ENCODE data around the gene CSAG1. TPM values are rescaled to one million over a fixed set of nuclear protein-coding genes. Genes with fewer than 3 reads are reported as not detected.
"Not testable (repeated sequence)": the region's sequence is repeated elsewhere in the genome, so short reads cannot be mapped to it uniquely, and the experiment has no call there.

CSAG1 gene, protein sequence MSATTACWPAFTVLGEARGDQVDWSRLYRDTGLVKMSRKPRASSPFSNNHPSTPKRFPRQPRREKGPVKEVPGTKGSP
- polyA plus RNA-seq (2013, experiment 1 of 2): 0.10 TPM
- polyA plus RNA-seq (2013, experiment 2 of 2): not detected

DNA sequence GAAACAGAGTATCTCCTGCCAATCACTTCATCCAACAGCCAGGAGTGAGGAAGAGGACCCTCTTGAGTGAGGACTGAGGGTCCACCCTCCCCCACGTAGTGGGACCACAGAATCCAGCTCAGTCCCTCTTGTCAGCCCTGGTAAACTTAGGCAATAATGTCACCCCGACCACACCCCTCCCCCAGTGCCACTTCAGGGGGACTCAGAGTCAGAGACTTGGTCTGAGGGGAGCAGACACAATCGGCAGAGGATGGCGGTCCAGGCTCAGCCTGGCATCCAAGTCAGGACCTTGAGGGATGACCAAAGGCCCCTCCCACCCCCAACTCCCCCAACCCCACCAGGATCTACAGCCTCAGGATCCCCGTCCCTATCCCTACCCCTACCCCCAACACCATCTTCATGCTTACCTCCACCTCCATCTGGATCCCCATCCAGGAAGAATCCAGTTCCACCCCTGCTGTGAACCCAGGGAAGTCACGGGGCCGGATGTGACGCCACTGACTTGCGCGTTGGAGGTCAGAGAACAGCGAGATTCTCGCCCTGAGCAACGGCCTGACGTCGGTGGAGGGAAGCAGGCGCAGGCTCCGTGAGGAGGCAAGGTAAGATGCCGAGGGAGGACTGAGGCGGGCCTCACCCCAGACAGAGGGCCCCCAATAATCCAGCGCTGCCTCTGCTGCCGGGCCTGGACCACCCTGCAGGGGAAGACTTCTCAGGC, at the start of gene CSAG1, which contains the start of gene MAGEA12:
CSAG1 (minus strand) TSS at position 461 of the 715 bp plus-strand sequence. CDS start 1,261 bp downstream, outside the sequence.
MAGEA12 (plus strand) TSS at position 497 of the 715 bp plus-strand sequence. CDS start 2,405 bp downstream, outside the sequence.
- WGBS (ENCODE audit: extremely low coverage, insufficient coverage, low lambda C conversion rate): no CpG with 5 or more reads among the region's 21 CpGs
- no peak for DNase-seq
- H3K9ac ChIP-seq (ENCODE audit: low read length): no peak within 1 kb of the TSS
- H3K4me3 ChIP-seq (ENCODE audit: low read length): no peak within 1 kb of the TSS
- no peak within 1 kb of the TSS for H2AK5ac ChIP-seq (ENCODE audit: low read length)
- H3K4ac ChIP-seq (ENCODE audit: low read depth, low read length): no peak within 1 kb of the TSS
- H3K56ac ChIP-seq (ENCODE audit: low read length): no peak within 1 kb of the TSS
- no peak within 1 kb of the TSS for H2BK120ac ChIP-seq (ENCODE audit: low read depth, low read length)
- no peaks in the 10 kb centered on the region for H3K36me3 ChIP-seq (ENCODE audit: control insufficient read depth, insufficient read depth, low read length)
- no peak within 1 kb of the TSS for H4K8ac ChIP-seq (ENCODE audit: low read depth, low read length)
- H3K79me2 ChIP-seq (ENCODE audit: control insufficient read depth, insufficient read depth, low read length): no peaks in the 10 kb centered on the region
- no peak within 1 kb of the TSS for H4K5ac ChIP-seq (ENCODE audit: low read length)
- no peak within 1 kb of the TSS for H2BK5ac ChIP-seq (ENCODE audit: low read length)
- H3K4me2 ChIP-seq (ENCODE audit: low read length): no peak within 1 kb of the TSS
- H3K27ac ChIP-seq (ENCODE audit: low read depth, low read length): no peak within 1 kb of the TSS
- H3K23ac ChIP-seq (ENCODE audit: low read length): no peak within 1 kb of the TSS
- no peaks in the 10 kb centered on the region for H3K79me1 ChIP-seq (ENCODE audit: low read length)
- no peaks in the 10 kb centered on the region for H3K4me1 ChIP-seq (ENCODE audit: control insufficient read depth, low read depth, low read length)
- no peaks in the 10 kb centered on the region for H3K27me3 ChIP-seq (ENCODE audit: insufficient read depth, low read length, poor library complexity)
- no peak within 1 kb of the TSS for H2BK15ac ChIP-seq (replicated peaks; ENCODE audit: low read depth)
- H3K18ac ChIP-seq (ENCODE audit: low read length): no peak within 1 kb of the TSS

DNA sequence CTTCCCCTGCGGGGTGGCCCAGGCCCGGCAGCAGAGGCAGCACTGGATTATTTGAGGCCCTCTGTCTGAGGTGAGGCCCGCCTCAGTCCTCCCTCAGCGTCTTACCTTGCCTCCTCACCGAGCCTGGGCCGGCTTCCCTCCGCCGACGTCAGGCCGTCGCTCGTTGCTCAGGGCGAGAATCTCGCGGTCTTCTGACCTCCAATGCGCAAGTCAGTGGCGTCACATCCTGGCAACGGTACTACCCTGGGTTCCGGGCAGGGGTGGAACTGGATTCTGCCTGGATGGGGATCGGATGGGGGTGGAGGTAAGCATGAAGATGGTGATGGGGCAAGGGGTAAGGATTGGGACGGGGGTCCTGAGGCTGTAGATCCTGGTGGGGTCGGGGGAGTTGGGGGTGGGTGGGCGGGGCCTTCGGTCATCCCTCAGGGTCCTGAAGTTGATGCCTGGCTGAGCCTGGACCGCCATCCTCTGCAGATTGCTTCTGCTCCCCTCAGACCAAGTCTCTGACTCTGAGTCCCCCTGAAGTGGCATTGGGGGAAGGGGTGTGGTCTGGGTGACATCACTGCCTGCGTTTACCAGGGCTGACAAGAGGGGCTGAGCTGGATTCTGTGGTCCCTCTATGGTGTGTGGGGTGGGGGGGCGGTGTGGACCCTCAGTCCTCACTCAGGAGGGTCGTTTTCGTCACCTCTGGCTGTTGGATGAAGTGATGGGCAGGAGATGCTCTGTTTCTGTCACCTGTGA, 36.2 kb upstream of the CSAG1 start, which contains the start of gene MAGEA6:
MAGEA6 (minus strand) TSS at position 141 of the 741 bp plus-strand sequence. CDS start 2,039 bp downstream, outside the sequence.
- not testable (repeated sequence) for H3K4me2 ChIP-seq (ENCODE audit: low read length); H4K5ac ChIP-seq (ENCODE audit: low read length); H3K79me2 ChIP-seq (ENCODE audit: control insufficient read depth, insufficient read depth, low read length); H3K27ac ChIP-seq (ENCODE audit: low read depth, low read length); H3K18ac ChIP-seq (ENCODE audit: low read length); H3K79me1 ChIP-seq (ENCODE audit: low read length); DNase-seq; H2BK120ac ChIP-seq (ENCODE audit: low read depth, low read length); H3K36me3 ChIP-seq (ENCODE audit: control insufficient read depth, insufficient read depth, low read length); H4K8ac ChIP-seq (ENCODE audit: low read depth, low read length); H3K9ac ChIP-seq (ENCODE audit: low read length); H3K4me1 ChIP-seq (ENCODE audit: control insufficient read depth, low read depth, low read length); H3K4me3 ChIP-seq (ENCODE audit: low read length); H3K4ac ChIP-seq (ENCODE audit: low read depth, low read length); H3K27me3 ChIP-seq (ENCODE audit: insufficient read depth, low read length, poor library complexity); H2BK5ac ChIP-seq (ENCODE audit: low read length); H2BK15ac ChIP-seq (replicated peaks; ENCODE audit: low read depth); H3K56ac ChIP-seq (ENCODE audit: low read length); H3K23ac ChIP-seq (ENCODE audit: low read length); H2AK5ac ChIP-seq (ENCODE audit: low read length)
- no CpG with 5 or more reads among the region's 29 CpGs for WGBS (ENCODE audit: extremely low coverage, insufficient coverage, low lambda C conversion rate)

DNA sequence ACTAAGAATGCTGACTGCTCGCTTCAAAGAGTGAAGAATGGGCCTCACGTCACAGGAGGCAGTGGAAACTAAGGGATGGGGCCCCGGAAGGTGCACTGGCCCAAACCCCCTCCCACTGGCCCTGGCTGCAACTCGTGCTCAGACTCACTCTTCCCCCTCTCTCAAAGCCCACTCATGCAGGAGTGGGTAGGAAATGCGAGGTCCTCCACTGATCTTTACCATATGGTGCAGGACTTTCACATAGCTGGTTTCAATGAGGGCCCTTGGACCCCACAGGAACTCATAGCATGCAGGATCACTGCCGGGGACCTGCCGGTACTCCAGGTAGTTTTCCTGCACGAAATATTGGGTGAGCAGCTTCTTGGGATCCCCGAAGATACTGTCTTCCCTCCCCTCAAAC, 33.0 kb upstream of the CSAG1 start:
- H3K4me3 ChIP-seq (ENCODE audit: low read length); H3K4me1 ChIP-seq (ENCODE audit: control insufficient read depth, low read depth, low read length); H2BK120ac ChIP-seq (ENCODE audit: low read depth, low read length); H3K79me1 ChIP-seq (ENCODE audit: low read length); H2BK5ac ChIP-seq (ENCODE audit: low read length); H2BK15ac ChIP-seq (replicated peaks; ENCODE audit: low read depth); H3K79me2 ChIP-seq (ENCODE audit: control insufficient read depth, insufficient read depth, low read length); H2AK5ac ChIP-seq (ENCODE audit: low read length); H3K56ac ChIP-seq (ENCODE audit: low read length); H3K9ac ChIP-seq (ENCODE audit: low read length); H3K36me3 ChIP-seq (ENCODE audit: control insufficient read depth, insufficient read depth, low read length); H4K5ac ChIP-seq (ENCODE audit: low read length); H3K4me2 ChIP-seq (ENCODE audit: low read length); H3K27me3 ChIP-seq (ENCODE audit: insufficient read depth, low read length, poor library complexity); DNase-seq; H3K23ac ChIP-seq (ENCODE audit: low read length); H3K27ac ChIP-seq (ENCODE audit: low read depth, low read length); H3K18ac ChIP-seq (ENCODE audit: low read length); H3K4ac ChIP-seq (ENCODE audit: low read depth, low read length); H4K8ac ChIP-seq (ENCODE audit: low read depth, low read length): not testable (repeated sequence)
- WGBS (ENCODE audit: extremely low coverage, insufficient coverage, low lambda C conversion rate): no CpG with 5 or more reads among the region's 9 CpGs

DNA sequence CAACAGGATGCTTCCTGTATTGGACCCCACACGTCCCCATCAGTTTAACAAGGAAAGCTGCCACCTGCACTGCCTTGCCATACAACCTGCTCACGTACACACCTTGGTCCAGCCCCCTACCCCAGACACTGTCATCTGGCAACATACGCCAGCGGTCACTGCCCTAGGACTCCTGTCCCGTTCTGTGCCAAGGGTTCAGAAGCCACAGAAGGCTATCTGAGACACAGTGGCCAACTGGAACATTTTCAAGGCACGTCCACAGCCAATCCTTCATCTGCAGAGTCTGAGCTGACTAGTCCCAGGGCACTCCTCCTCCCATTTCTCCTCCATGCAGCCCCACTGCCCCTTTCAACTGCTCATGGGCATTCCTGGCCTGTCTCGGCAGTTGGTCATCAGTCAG, 28.1 kb upstream of the CSAG1 start:
- not testable (repeated sequence) for DNase-seq; H3K27me3 ChIP-seq (ENCODE audit: insufficient read depth, low read length, poor library complexity); H3K4ac ChIP-seq (ENCODE audit: low read depth, low read length); H3K4me3 ChIP-seq (ENCODE audit: low read length); H3K56ac ChIP-seq (ENCODE audit: low read length); H3K36me3 ChIP-seq (ENCODE audit: control insufficient read depth, insufficient read depth, low read length); H2BK5ac ChIP-seq (ENCODE audit: low read length); H3K4me2 ChIP-seq (ENCODE audit: low read length); H4K8ac ChIP-seq (ENCODE audit: low read depth, low read length); H2BK120ac ChIP-seq (ENCODE audit: low read depth, low read length); H3K23ac ChIP-seq (ENCODE audit: low read length); H3K27ac ChIP-seq (ENCODE audit: low read depth, low read length); H3K79me1 ChIP-seq (ENCODE audit: low read length); H4K5ac ChIP-seq (ENCODE audit: low read length); H3K18ac ChIP-seq (ENCODE audit: low read length); H3K9ac ChIP-seq (ENCODE audit: low read length); H3K79me2 ChIP-seq (ENCODE audit: control insufficient read depth, insufficient read depth, low read length); H2AK5ac ChIP-seq (ENCODE audit: low read length); H2BK15ac ChIP-seq (replicated peaks; ENCODE audit: low read depth); H3K4me1 ChIP-seq (ENCODE audit: control insufficient read depth, low read depth, low read length)
- no CpG with 5 or more reads among the region's 7 CpGs for WGBS (ENCODE audit: extremely low coverage, insufficient coverage, low lambda C conversion rate)

DNA sequence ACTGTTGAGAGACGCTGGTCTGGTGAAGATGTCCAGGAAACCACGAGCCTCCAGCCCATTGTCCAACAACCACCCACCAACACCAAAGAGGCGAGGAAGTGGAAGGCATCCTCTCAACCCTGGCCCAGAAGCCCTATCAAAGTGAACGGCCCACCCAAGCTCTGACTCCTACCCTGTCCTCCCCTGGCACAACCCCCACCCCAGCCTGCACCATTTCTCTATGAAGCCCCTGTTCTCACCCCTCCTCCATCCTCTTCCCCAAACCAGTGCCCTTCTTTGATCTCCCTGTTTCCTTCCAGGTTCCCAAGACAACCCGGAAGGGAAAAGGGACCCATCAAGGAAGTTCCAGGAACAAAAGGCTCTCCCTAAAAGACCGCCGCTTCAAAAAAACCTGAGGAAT, 26.0 kb upstream of the CSAG1 start:
- no CpG with 5 or more reads among the region's 7 CpGs for WGBS (ENCODE audit: extremely low coverage, insufficient coverage, low lambda C conversion rate)
- H2BK120ac ChIP-seq (ENCODE audit: low read depth, low read length); H3K4me3 ChIP-seq (ENCODE audit: low read length); H4K5ac ChIP-seq (ENCODE audit: low read length); H3K27me3 ChIP-seq (ENCODE audit: insufficient read depth, low read length, poor library complexity); H3K79me1 ChIP-seq (ENCODE audit: low read length); H3K4me1 ChIP-seq (ENCODE audit: control insufficient read depth, low read depth, low read length); H3K36me3 ChIP-seq (ENCODE audit: control insufficient read depth, insufficient read depth, low read length); H3K9ac ChIP-seq (ENCODE audit: low read length); H3K18ac ChIP-seq (ENCODE audit: low read length); H3K4me2 ChIP-seq (ENCODE audit: low read length); H3K23ac ChIP-seq (ENCODE audit: low read length); H3K4ac ChIP-seq (ENCODE audit: low read depth, low read length); H3K79me2 ChIP-seq (ENCODE audit: control insufficient read depth, insufficient read depth, low read length); DNase-seq; H2AK5ac ChIP-seq (ENCODE audit: low read length); H2BK5ac ChIP-seq (ENCODE audit: low read length); H2BK15ac ChIP-seq (replicated peaks; ENCODE audit: low read depth); H4K8ac ChIP-seq (ENCODE audit: low read depth, low read length); H3K56ac ChIP-seq (ENCODE audit: low read length); H3K27ac ChIP-seq (ENCODE audit: low read depth, low read length): not testable (repeated sequence)

Data from mesendoderm (in vitro differentiated cells).